GM23248 (cell line): ENCODE measurements around the gene PIK3CB.

Experiments
- EZH2 ChIP-seq: fragments of 200-600 bp; sonication (generic); IDR thresholded peaks from 2 replicates; pipeline ENCODE4 v1.6.1; 2018; ENCODE audit warnings: antibody characterized with exemption, mild to moderate bottlenecking; ENCODE audit not compliant: insufficient read depth, poor library complexity, severe bottlenecking
- EZH2phosphoT487 ChIP-seq: fragments of 200-600 bp; sonication (generic); IDR thresholded peaks from 2 replicates; pipeline ENCODE4 v1.6.1; 2018; ENCODE audit warnings: antibody characterized with exemption, moderate library complexity, mild to moderate bottlenecking, low read depth; ENCODE audit not compliant: insufficient read depth

GRCh38 chr3:138877226-138877625 lies 42.5 kb upstream of the PIK3CB start:
- TF ChIP-seq EZH2 (no peak), EZH2phosphoT487 (no peak)
